Raji (cell line): ENCODE results near the gene MPP1.

Experiments
- POLR2A ChIP-seq: IDR thresholded peaks from 2 replicates; pipeline ENCODE4 v1.6.1; 2011; ENCODE audit warnings: low read depth, low read length, control low read depth; ENCODE audit not compliant: insufficient read depth

MPP1 gene

DNA sequence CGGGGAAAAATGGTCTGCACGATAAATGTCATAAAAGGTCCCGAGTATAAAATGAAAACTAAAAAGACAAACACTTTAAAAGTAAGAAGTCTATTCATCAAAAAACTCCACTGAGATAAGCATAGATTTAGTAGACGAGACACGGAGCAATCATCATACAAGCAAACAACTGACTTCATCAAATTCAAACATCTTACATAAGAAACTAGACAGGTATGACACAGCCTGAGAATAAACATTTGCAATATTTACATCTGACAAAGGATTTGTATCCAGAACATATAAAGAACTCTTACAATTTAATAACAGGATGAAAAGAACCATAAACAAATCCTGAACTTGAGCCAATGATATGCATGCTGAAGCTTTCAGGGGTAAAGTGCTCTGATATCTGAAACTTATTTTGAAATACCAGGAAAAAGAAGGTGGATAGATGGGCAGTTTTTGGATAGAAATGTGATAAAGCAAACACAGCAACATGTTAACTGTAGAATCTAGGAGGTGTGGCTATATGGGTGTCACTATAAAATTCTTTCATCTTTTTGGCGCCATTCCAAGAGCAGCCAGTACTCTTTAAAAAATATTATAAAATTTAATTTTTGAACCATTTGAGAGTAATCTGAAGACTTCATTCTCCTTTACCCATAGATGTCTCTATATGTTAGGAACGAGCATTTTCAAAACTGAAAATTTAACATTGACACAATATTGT is 12.0 kb downstream of the MPP1 start:
- TF ChIP-seq POLR2A: no peak

DNA sequence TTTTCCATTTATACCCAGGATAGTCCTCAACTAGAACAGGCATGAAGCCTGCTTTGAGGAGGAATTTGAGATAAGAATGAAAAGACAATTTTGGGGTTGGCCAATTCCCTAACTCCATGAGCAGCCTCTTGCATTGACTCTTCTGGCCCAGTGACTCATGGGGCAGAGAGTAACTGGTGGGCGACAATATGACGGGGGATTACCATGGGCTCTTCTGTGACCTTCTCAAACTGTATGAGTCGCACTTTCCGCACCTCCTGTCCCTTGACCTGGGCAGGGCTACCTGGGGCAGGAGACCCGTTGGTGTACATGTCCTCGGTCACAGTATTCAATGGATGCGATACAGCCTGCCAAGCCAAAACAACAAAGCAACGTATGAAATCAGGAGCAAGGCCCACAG is 13.3 kb downstream of the MPP1 start:
- no peak for TF ChIP-seq POLR2A

DNA sequence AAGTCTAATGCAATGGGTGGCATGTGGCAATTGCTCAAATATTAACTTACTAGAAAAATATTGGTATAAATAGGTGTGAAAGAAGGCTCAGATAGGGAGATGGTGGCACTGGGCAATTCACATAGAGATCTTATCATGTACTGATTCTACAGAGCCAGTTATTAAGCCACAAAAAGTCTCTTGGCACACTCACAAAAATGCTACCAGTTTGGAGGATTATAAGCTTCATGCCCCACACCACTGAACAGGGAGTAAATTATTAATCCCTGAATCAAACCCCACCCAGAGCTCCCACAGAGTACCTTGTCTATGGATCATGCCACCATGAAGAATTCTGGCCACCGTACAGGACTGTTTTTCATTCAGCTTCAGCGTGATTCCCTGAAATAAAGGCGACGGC is 13.8 kb downstream of the MPP1 start:
- TF ChIP-seq POLR2A: no peak

DNA sequence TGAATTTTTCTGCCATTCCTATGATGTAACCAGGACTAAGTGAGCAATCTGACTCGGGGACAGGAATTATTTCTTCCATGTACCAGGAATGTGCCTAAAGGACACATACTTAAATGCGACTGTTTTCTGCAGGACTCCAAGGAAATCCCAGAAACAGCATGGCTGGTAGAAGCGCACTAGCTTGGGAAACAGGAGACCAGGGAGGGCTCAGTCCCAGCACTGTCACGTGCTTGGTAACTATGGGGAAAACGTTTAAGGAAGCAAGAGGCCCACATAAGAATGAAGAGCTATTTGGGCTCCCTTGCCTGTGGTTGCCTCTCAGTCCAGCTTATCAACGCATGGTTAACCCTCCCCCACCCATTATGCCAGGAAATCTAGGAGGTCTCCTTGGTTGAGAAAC is 19.6 kb downstream of the MPP1 start:
- TF ChIP-seq POLR2A: no peak

DNA sequence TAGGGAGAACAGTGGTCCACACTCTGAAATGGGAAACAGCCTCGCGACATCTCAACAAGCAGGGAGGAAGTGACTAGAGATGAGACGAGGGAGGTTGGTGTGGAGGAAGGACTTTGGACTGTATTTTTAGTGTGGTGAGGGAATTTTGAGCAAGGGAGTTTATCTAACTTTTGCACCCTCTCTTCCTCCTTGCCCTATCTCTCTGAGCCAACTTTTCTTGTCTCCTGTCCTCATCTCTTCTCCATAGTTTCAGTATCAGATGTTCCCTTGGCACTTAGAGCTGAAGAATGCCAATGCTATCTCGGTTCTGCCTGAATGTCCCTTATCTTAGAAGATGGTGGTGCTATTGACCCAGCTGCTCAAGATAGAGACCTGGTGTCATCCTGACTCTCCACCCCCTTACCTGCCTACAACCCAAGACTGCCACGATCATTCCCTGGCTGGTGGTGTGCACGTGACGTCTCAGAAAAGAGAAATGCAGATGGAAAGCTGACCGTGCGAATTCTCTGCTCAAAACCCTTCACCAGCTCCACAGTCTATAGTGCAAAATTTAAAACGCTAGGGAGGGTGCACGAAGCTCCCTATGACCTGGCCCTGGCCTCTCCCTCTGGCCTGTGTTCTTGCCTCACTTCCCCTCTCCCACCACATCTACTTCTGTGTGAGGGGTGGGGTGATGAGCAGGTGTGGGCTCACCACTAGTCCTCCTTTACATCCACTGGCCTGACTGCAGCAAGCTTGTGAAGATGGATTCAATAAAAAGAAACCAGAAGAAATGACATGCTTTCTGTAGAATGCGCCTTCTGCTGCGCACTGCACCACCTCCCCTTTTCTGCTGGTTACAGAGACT is 20.9 kb downstream of the MPP1 start:
- no peak for TF ChIP-seq POLR2A

DNA sequence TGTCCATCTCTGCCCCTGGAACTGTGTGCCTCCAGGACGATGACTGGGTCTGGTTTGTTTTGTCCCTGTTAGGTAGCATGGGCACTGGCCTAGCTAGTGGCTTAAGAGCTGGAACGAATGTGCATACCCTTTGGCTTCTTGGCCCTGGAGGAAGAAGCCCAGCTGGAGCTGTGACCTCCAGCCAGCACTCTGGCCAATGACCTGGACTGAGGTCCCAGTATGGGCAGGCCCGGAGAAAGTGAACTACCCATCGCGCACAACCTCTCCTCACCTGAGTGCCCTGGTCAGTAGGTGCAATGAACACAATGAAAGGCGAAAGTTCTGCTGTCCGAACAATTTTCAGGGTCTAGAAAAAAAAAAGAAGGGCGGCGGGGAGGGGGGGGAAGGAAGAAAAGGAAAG is 24.3 kb downstream of the MPP1 start:
- TF ChIP-seq POLR2A: no peak

DNA sequence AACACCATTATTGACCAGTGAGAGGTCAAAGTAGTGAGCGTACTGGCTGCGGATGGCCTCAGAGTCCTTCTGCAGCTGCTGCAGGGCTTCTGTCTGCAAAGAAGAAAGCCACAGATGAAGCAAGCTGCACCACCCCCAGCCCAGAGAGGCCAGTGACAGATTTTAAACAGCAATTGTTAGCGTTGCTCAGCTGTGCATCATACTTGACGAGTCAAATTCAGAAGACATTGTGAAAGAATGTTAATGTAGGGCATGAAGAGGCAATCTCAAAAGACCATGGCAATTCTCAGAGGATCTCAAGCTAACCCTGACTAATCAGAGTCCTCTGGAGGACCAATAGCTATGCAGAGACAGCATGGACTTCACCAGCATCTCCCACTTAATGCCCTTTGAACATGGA is 26.0 kb downstream of the MPP1 start:
- no peak for TF ChIP-seq POLR2A

DNA sequence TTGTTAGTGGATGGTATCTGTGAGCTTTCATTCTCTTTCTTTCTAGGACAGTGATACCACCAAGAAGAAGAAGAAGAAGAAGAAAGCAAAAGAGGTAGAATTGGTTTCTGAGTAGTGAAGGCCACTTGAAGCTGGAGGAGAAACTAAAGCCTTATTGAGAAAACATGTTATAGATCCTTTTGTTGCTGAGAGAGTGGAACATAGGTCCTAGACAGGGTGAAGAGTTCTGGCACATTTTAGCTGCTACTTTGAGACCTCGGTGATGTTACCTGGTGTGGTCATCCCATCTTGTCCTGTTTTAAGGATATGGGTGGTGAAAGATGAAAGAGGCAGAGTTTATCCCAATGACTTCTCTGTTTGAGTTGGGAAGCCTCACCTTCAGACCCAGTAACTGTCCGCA is 28.5 kb downstream of the MPP1 start:
- TF ChIP-seq POLR2A: no peak

DNA sequence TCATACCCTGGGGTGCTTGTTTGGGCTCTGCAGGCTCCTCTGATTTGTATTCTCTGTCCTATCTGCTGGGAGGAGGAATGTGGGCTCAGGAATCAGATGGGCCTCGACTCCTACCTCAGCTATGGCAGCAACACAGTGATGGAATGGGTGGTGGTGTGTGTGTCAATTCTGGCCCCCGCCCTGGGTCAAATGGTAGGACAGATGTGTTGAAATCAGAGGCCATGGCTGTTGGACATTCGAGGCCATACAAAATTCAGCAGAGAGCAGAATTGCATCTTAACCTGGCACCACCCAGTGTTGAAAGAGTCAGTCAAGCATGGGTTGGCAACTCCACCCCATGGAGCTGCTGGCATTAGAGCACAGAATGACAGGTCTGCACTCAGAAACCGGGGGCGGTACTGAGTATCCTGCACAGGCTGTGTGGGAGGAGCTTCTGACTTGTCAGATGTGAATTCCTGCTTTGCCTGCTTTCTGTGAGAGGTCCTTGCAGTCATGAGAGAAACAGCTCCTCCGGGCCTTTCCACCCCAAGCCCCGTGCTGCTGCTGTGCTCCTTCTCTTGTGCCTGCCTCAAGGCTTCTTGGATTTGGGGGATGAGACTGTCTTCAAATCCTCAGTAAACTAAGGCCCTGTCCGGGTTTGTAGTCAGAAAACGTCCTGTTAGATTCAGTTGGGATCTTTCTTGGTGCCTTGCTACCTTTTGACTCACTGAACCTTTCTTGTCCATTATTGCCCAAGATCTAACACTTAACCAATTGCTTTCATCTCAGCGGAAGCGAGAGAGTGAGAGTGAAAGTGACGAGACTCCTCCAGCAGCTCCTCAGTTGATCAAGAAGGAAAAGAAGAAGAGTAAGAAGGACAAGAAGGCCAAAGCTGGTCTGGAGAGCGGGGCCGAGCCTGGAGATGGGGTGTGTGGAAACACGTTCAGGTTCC is 29.6 kb downstream of the MPP1 start:
- no peak for TF ChIP-seq POLR2A

DNA sequence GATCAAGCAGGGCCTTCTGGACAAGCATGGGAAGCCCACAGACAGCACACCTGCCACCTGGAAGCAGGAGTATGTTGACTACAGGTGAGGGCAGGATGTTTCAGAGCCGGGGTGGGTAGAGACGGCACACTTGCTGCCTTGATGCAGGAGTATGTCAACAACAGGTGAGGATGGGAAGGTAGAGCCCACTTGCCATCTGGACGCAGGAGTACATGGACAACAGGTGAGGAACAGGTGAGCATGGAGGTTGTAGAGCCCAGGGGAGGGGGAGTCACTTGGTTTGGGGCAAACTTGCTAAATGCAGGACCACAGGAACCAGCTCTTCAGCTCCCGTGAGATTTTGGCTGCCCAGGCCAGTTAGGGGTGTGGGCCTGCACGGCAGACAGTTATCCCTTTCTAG is 30.7 kb downstream of the MPP1 start:
- no peak for TF ChIP-seq POLR2A

DNA sequence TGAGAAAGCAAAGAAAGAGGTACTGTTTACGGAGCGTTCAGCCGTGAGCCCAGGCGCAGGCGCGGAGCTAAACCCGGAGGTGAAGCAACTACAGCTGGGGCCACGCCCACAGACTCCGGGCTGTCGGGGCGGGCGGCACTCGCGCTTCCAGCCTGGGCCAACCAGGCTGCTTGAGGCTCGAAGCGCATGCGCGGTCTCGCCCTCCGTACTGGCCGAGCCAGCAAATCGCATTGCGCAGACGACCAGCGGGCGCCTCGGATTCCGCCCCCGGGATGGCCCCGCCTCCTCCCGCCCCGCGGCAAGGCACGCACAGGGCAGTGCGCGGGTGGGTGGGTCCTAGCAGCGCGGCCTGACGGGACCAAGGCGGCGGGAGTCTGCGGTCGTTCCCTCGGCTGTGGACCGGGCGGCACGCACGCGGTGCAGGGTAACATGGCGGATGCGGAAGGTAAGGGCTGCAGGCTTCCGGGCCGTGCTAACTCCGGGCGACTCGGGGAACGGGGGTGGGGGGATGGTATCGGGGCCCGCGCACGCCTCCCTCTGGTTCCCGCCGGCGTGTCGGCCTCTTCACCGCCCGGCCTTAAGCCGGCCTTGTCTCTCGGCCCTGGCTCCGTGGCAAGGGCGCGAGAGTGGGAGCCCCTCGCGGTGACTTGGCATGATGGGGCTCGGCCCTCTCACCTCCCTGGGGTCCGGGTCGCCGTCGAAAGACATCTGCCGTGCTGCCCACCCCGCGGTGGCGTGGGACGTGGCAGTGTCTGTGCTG is 42.6 kb downstream of the MPP1 start, which contains the start of gene DKC1:
DKC1 (plus strand) TSS at position 328 of the 760 bp plus-strand sequence; CDS start at position 430, 102 bp downstream.
- peak; percentile 71 for TF ChIP-seq POLR2A

DNA sequence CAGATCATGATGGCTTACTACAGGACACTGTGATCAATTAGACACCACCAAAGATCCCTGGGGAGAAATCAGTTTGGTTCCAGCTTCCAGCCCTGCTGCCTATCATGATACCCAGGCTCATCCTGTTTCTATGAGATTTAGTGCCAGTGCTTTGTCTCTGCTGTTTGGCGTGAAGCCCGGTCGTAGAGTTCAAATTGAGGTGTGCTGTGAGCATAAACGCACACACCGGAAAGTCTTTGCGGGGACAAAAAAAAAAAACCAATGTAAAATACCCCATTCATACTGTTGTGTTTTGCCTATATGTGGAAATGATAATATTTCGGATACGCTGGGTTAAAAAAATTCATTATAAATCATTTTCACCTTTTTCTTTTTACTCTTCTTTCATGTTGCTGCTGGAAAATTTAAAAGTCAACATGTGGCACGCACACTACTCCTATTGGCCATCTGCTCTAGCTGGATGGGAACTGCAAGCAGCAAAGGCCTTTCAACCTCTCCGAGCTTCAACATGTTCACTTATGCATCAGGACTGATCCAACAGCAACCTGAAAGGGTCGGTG is 43.2 kb downstream of the MPP1 start:
- TF ChIP-seq POLR2A: peak; percentile 66; the same call in 1 of the 2 replicates

DNA sequence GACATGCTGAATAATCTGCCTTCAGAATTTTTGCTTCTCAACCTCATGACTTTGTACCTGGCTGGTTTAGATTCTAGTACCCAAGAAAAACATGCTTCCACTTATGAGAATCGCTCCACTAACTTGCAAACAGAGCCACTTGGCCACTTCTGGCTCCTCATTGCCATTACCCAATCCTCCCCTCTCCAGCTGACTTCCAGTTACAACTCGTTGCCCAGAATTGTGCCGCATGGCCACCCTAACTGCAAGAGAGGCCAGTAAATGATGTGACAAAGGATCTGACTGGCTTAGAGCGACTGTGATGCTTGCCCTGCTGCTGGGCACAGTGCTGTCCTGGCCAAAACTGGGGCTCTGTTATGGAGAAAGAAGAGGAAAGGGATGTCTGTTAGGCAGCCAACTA is 46.6 kb downstream of the MPP1 start:
- TF ChIP-seq POLR2A: no peak

DNA sequence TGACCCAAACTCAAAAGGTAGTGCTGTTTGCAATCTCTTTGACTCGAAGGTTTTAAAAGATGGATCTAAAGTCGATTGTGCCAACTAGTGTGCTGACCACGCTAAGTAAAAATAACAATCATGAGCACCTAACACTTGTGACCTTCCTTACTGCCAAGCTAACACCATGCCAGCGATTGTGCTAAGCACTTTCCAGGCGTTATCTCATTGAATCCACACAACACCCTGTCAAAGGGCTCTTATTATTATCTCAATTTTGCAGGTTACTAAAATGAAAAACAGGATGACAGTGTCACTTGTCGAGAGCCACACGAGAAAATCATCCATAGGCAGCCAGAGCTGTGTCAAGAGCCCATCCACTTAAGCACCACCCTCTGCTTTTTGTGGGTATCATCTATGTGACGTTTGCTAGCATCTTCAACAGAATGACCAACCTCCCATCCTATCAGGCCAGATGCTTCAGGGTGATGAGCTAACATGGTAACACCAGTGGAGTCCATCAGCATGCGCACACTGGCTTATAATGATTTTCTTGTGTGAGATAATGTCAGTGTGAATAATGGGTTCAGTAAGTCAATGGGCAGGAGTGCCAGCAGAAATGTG is 53.5 kb downstream of the MPP1 start:
- no peak for TF ChIP-seq POLR2A
